Femur (tissue), 1 donor: ENCODE data around the gene B4GALNT4.
"Not testable (repeated sequence)": the region's sequence is repeated elsewhere in the genome, so short reads cannot be mapped to it uniquely, and the experiment has no call there.

ENCODE experiments used
- DNase-seq: peaks from one replicate; pipeline ENCODE4 v3.0.0-alpha.2; 2017

The B4GALNT4 gene

DNA sequence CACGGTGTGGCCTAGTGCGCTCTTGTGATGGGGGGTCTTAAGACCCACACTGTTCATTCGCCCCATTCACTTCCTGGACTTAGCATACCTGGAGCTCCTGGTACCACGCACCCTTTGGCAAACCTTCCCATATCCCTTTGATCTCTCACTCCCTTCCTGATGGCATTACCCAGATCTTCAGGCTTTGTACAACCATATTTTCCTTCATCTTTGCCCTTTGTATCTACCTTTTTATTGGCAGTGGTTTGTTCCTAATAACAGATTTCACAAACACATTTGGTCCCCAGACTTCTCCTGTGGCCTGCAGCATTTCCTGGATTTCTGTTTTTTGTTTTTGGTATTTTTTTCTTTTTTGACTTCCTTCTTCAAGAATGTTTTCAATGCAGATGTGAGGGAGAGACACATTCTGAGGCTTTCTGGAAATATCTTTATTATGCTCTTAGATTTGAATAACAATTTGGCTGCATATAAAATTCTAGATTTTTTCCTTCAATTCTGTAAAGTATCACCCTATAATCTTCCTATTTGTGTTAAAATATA lies 32.6 kb upstream of the B4GALNT4 start:
- no peak for DNase-seq

DNA sequence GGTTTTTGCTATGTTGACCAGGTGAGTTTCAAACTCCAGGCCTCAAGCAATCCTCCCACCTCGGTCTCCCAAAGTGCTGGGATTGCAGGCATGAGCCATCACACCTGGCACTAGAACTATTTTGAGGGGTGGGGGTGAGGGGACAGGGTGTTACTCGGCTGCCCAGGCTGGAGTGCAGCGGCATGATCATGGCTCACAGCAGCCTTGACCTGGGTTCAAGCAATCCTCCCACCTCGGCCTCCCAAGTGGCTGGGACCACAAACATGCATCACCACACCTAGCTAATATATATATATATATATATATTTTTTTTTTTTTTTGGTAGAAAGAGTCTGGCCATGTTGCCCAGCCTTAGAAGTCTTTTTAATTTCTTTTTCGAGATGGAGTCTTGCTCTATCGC lies 31.6 kb upstream of the B4GALNT4 start:
- no peak for DNase-seq

DNA sequence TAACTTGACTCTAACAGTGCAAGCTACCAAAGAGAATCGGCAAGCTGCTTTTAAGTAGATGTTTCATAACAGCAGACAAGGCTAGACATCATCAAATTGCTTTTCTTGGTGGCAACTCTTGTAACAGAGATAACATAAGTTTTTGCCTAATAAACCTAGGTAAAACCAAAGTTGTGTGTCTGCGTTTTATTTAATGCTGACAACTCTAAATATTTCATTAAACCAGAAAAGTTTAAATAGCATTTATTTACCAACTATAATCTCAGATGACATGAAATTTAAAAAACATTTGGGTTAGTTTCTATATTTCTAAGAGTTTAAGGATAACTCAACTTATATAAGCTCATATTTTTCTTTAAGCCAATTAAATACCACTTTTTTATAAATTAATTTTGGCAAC lies 29.3 kb upstream of the B4GALNT4 start:
- DNase-seq: no peak

DNA sequence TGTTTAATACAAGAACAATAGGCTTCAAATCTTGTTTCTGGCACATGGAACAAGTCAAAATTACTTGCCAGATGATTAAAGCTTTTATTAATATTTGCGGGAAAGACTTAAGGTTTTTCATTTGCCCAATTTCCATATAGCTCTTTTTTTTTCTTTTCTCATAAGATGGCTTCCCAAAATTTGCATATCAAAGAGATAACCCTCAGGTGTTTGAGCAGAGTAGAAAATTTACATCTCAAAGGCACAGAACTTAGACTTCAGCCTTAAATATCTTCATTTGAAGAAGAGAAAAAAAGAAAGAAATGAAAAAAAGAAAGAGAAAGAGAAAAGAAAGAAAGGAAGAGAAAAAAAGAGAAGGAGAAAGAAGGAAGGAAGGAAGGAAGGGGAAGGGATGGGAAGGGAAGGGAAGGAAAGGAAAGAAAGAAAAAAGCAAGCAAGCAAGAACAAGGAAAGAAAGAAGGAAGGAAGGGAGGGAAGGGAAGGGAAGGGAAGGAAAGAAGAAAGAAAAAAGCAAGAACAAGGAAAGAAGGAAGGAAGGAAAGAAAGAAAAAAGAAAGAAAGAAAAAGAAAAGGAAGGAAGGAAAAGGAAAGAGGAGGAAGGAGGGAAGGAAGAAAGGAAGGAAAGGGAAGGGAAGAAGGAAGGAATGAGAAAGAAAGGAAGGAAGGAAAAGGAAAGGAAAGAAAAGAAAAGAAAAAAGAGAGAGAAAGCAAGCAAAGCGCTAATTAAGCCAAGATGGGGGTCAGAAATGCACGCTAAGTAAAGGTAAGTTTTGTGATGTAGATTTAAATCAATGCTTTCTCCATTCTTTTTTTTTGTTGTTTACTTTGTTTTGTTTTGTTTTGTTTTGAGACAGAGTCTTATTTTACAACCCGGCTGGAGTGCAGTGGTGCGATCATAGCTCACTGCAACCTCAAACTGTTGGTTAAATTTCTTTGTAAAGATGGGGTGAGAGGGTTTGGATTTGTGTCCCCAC lies 28.5 kb upstream of the B4GALNT4 start:
- no peak for DNase-seq

DNA sequence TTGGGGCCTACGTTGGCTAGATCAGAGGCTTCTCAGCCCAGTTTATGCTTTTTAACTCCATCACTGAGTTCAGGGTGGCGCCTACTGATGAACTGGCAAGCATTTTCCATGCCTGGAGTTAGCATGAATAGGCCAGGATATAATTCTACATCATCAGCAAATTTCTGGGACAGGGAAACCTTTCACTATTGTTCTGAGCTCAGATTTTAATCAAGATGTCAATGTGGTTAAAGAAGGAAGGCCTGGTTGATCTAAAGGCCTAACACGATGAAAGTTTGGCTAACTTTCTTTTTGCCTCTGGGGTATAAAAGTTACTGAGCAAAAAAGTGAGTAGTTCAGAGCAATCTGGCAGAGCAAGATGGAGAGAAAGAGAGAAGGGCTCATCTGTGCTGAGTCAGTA lies 27.0 kb upstream of the B4GALNT4 start:
- no peak for DNase-seq

DNA sequence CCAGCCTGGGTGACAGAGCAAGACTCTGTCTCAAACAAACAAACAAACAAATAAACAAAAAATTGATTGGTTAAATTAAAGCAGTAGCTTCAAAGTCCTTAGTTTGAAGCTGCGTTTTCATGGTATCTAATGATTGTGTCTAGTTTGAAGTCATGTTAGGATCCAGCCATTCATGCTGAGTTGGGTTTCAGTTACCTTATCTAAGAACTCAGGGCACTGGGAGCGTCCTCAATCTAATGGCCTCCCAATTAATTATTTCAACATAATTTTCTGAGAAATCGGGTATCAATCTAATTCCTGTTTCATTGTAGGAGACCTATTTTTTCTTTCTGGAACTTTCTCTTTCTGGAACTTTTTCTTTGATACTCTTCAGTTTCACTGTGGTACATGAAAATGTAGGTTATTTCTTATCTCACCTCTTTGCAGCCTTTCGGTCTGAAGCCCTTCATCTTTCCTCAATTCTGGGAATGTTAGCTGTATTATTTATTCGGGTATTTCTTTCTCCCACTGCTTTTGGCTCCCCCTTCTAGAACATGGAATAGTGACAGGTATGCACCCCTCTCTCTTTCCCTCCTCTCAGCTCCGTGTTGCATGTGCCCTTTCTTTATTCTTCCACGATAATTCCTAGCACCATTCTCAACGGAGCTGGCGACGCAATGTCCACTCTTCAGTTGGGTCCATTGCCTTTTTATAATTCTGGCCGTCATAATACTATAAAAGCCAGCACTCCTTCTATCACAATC lies 24.3 kb upstream of the B4GALNT4 start:
- DNase-seq: no peak

DNA sequence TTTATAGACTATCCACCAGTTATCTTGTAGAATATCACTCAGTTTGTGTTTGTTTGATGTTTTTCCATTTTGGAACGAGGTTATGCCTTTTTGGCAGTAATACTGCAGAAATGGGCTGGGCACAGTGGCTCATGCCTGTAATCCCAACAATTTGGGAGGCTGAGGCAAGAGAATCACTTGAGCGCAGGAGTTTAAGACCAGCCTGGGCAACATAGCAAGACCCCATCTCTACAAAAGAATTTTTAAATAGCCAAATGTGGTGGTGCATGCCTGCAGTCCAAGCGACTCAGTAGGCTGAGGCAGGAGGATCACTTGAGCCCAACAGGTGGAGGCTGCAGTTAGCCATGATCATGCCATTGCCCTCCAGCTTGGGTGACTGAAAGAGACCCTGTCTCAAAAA lies 22.8 kb upstream of the B4GALNT4 start:
- no peak for DNase-seq

DNA sequence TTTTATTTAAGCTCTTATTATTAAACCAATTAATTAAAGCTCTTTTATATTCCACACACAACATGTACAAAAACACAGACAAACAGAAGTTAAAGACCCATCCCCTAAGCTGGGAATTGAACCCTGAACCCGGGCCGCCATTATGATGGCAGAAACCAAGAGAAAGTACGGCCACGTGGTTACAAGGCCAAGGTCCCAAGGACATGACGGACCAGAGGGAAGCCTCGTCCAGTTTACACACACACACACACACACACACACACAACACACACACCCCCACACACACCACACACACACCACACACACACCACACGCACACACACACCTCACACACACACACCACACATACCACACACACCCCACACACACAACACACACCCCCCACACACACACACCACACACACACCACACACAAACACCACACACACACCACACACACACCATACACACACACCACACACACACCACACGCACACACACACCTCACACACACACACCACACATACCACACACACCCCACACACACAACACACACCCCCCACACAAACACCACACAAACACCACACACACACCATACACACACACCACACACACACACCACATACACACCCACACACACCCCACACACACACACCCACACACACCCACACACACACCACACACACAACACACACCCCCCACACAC lies 19.9 kb upstream of the B4GALNT4 start:
- DNase-seq: not testable (repeated sequence)

DNA sequence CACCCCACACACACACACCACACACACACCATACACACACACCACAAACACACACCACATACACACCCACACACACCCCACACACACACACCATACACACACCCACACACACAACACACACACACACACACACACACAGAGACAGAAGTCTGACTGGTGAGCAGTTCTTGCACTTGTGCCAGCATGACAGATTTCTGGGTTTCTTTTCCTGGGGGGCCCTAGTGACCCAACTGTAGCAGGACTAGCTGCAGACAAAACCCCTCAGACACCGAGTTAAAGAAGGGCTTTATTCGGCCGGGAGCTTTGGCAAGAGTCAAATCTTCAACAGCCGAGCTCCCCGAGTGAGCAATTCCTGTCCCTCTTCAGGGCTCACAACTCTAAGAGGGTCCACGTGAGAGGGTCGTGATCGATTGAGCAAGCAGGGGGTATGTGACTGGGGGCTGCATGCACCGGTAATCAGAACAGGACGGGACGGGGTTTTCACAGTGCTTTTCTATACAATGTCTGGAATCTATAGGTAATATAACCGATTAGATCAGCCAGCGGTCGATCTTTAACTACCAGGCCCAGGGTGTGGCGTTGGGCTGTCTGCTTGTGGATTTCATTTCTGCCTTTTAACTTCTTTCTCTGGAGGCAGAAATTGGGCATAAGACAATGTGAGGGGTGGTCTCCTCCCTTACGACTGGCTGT lies 19.1 kb upstream of the B4GALNT4 start:
- not testable (repeated sequence) for DNase-seq

DNA sequence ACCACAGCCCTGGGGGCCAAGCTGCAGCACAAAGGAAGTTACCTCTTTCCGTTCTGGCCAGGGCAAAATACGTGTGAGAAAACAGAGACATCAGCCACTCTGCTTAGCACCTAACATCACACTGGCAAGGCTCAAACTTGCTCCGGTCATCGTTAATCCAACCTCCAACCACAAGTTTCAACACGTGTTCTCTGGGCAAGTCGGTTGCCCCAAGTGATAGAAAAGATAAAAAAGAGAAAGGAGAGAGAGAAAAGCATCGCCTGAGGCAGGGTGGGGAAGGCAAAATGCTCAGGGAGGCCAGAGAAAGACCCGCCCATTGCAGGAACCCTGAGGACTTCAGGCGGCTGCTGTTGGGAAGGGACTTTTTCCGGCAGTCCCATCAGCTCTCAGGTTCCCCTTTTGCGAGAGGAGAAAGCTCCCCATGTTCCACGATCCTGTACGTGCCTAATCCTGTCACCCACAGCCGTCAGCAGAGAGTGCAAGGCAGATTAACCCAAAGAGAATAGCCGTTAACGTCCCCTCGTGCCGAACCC lies 18.5 kb upstream of the B4GALNT4 start:
- DNase-seq: no peak

DNA sequence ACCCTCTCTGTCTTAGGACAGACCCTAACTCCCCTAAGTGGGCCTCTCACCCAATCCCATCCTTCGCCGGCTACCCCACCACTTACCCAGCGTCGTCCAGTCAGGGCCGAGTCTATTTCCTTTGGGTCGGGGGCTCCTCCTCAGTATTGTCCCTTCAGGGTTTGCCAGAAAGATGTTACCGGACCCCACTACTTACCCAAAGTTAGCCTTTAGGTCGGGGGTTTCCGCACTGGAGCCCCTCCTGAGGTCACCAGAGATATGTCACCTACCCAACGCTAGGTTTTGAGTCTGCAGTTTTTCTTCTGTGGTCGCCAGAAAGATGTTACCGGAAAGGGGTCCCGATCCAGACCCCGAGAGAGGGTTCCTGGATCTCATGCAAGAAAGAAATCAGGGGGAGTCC lies 17.9 kb upstream of the B4GALNT4 start:
- no peak for DNase-seq

DNA sequence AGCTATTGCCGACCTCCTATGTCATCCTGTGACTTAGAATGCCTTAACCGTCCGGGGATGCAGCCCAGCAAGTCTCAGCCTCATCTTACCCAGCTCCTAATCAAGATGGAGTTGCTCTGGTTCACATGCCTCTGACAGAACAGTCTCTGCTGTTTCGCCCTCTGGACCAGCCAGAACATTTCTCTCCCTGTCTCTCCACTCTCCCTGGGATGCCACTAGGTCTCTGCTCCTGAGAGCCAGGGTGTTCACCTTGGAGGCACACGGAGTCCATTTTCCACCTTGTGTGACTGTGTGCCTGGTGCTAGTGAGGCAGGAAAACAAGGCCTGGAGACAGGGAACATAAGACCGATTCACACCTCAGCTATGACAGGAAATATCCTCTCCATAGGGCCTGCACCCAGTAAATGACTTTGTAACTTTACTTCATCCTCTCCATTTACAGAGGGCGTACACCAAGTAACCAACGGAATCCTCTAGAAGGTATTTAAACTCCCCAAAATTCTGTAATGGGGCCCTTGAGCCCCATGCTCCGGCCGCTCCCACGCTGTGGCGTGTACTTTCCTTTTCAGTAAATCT lies 16.8 kb upstream of the B4GALNT4 start:
- no peak for DNase-seq

DNA sequence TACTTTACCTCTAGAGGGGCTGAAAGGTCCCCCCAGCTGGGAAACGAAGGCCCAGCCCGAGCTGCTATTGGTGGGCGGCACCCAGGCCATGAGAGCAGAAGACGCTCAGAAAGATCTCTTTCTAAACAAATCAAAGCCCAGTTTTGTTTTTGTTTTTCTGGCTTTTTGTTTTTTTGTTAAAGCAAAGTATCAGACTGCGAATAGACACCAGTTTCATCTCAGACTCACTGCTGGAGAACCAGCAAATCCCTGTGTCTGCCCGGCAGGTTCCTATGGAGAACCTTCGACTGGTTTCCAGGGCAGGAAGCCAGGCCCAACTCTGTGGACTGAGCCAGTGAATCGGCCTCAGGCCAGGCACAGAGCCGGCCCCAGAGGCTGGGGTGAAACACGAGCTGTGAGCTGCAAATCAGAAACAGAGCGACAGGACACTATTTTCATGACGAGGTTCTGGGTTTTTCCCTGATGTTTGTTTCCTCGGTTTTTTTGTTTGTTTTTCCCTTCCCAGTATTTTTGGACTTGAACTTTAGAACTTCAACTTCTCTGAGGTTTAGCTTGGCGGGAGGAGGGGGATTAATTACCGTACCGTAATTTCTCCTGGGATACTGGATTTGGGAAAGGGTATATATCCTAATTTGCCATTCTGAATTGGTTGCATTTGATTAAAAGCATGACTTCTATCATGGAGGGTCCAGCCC lies 16.0 kb upstream of the B4GALNT4 start:
- DNase-seq: peak; percentile 93

DNA sequence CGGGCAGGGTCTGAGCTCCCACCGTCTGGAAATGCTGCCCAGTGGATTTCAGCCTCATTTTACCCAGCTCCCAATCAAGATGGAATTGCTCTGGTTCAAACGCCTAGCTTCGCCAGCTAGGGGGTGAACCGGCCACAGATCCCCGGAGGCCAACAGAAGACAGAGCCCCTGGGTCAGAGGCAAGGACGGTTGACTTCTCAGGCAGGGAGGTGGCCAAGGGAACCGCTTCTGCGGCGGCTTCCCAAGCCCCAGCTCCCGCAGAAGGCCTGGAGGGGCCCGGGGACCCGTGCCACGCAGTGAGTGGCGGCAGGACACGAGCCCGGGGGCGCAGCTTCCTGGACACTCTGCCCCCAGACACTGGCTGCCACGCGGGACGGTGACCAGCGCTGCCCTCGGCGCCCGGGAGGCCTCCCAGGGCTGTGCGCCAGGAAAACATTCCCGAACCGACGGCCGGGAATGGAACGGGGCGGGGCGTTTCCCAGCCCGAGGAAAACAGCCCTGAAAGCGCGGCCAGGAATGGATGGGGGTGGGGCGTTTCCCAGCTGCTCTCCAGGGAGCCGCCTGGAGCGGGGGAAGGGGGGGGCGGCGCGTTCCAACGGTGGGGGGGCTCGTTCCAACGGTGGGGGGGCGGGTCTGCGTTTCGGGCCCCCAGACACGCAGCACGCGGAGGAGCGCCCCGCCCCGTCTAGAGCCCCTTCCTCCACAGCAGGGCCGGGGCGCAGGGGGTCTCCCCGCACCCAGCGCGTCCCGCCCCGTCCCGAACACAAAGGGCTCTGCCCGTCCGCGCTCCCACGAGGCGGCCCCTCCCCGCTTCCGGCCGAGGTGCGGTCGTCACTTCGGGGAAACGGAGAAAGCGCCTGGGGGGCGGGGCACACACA lies 13.5 kb upstream of the B4GALNT4 start:
- peak; percentile 95 for DNase-seq

DNA sequence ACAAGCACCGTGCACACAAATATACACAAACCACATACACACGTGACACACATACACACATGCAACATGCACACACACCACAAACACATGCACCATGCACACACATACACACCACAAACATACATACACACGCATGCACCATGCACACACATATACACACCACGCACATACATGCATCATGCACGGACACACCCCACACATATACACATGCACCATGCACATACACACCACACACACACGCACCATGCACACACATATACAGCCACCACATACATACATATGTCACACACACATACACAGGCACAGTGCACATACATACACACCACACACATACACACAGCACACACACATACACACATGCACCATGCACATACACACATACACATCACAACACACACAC lies 12.7 kb upstream of the B4GALNT4 start:
- no peak for DNase-seq

DNA sequence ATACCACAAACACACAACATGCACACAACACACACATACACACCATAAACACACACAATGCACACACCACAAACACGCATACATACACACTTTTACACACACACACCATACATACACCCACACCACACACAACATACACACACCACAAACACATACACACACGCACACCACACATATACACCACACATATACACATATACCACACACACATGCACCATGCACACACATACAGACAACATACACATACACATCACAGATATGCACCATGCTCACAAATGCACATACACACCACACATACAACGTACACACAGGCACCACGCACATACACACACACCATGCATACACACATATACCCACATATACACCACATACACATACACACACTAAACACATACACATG lies 11.7 kb upstream of the B4GALNT4 start:
- no peak for DNase-seq

DNA sequence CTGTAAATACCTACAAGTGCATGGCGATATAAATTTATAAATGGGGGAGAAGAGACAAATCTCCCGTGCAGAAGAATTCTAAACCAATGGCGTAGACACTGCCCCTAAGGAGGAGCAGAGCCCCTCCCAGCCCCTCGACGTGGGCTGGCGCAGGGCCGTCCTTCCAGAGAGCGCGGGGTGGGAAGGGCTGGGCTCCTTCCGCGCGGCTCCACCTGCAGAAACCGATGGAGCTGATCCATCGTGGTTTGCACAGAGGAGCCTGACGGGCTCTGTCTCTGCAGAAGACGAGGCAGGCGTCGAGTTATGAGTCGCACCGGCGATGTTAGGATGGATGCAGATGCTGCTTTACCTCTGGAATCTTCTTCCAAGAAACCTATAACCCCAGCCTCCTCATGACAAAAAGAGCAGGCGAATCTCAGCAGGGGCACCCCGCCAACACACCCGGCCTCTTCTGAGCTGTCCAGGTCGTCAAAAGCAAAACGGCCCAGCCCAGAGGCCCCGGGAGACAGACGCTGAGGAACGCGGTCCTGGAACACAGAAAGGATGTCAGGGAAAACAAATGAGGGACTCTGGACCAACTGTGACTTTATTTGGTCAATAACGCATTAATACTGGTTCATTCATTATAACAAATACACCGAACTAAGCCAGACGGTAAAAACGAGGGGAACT lies 11.0 kb upstream of the B4GALNT4 start:
- no peak for DNase-seq

DNA sequence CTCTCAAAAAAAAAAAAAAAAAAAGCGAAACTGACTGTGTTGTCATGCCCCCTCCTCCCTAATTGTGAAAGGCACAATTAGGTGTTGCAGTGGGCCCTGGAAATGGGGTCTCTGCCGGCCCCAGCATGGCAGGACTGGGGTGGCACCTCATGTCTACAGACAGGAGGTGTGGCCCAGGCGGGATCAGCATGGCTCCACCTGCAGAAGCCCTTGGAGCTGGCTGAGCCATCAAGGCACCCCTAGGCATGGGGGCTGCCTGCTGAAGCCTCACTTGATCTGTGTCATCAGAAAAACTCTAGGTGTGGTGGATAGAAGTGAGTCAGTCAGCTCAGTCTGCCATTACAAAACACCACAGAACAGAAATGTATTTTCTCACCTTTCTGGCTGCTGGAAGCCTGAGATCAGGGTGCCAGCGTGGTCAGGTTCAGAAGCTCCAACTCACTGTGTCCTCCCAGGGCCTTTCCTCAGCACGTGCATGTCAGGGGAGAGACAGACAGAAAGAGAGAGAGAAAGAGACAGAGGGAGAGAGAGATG lies 10.1 kb upstream of the B4GALNT4 start:
- no peak for DNase-seq
